ENCODE results near the gene CLIC5.

The CLIC5 gene

GRCh38 chr6:46015119-46015968, at the start of gene CLIC5:
TSS of gene CLIC5 (minus strand) at chr6:46015860. CDS start at chr6:46015542, 318 bp downstream.
- DNase-seq (ENCODE audit: low spot score), result no peak

- no peak for DNase-seq (ENCODE audit: low spot score)
Observed at GRCh38 chr6:46062991-46063390, 47.3 kb upstream of the CLIC5 start.

GRCh38 chr6:46062312-46062711, 46.7 kb upstream of the CLIC5 start:
- no peak for DNase-seq (ENCODE audit: low spot score)

GRCh38 chr6:46061497-46061896, 45.8 kb upstream of the CLIC5 start:
- no peak for DNase-seq (ENCODE audit: low spot score)

- DNase-seq (ENCODE audit: low spot score), result no peak
Observed at GRCh38 chr6:46059608-46060007, 43.9 kb upstream of the CLIC5 start.

GRCh38 chr6:46058951-46059350, 43.3 kb upstream of the CLIC5 start:
- DNase-seq (ENCODE audit: low spot score), result no peak

- DNase-seq (ENCODE audit: low spot score), result no peak
Observed at GRCh38 chr6:46057792-46058191, 42.1 kb upstream of the CLIC5 start.

- DNase-seq (ENCODE audit: low spot score), result no peak
Observed at GRCh38 chr6:46056906-46057529, 41.4 kb upstream of the CLIC5 start.

- no peak for DNase-seq (ENCODE audit: low spot score)
Observed at GRCh38 chr6:46054516-46054915, 38.9 kb upstream of the CLIC5 start.

GRCh38 chr6:46053039-46053933, 37.6 kb upstream of the CLIC5 start:
- no peak for DNase-seq (ENCODE audit: low spot score)

GRCh38 chr6:46052479-46052878, 36.8 kb upstream of the CLIC5 start:
- no peak for DNase-seq (ENCODE audit: low spot score)

GRCh38 chr6:46051962-46052361, 36.3 kb upstream of the CLIC5 start:
- no peak for DNase-seq (ENCODE audit: low spot score)

GRCh38 chr6:46050845-46051405, 35.3 kb upstream of the CLIC5 start:
- no peak for DNase-seq (ENCODE audit: low spot score)

- no peak for DNase-seq (ENCODE audit: low spot score)
Observed at GRCh38 chr6:46048646-46049297, 33.1 kb upstream of the CLIC5 start.

- DNase-seq (ENCODE audit: low spot score), result no peak
Observed at GRCh38 chr6:46046558-46047174, 31.0 kb upstream of the CLIC5 start.

GRCh38 chr6:46044881-46045617, 29.4 kb upstream of the CLIC5 start:
- DNase-seq (ENCODE audit: low spot score), result no peak

- peak; percentile 13 for DNase-seq (ENCODE audit: low spot score)
Observed at GRCh38 chr6:46042355-46042999, 26.8 kb upstream of the CLIC5 start.

GRCh38 chr6:46040288-46040687, 24.6 kb upstream of the CLIC5 start:
- DNase-seq (ENCODE audit: low spot score), result no peak

- DNase-seq (ENCODE audit: low spot score), result no peak
Observed at GRCh38 chr6:46039646-46040045, 24.0 kb upstream of the CLIC5 start.

GRCh38 chr6:46036911-46037310, 21.3 kb upstream of the CLIC5 start:
- DNase-seq (ENCODE audit: low spot score), result no peak
